HEK293 (cell line): ENCODE data around the gene ANKRD40CL.

Experiments
- CTCF ChIA-PET: fragments of 350-600 bp; formaldehyde crosslinking; extraction: SDS; loops from one replicate; lab custom pipeline; 2021; ENCODE audit warnings: antibody characterized with exemption; lab: Yijun Ruan, JAX
- POLR2A ChIA-PET: fragments of 300-600 bp; formaldehyde crosslinking; extraction: SDS; loops from one replicate; lab custom pipeline; 2020; ENCODE audit warnings: antibody characterized with exemption, inconsistent platforms; lab: Yijun Ruan, JAX
- H3K27ac ChIP-seq: fragments of 200-500 bp; sonication (Bioruptor generic); 2 replicates; pipeline ENCODE4 v1.5.1; 2014; ENCODE audit warnings: low read depth, low read length, control low read depth, inconsistent platforms; ENCODE audit errors: extremely low read depth
- H3K36me3 ChIP-seq, 2 experiments: fragments of 200-500 bp in 1 of 2; sonication (Bioruptor generic) in 1 of 2; 1 replicate in 1 of 2; 2 replicates in 1 of 2; pipeline ENCODE4 v1.5.1; 2014 to 2017; ENCODE audit warnings: inconsistent platforms in 2 of 2, low read length in 2 of 2; ENCODE audit not compliant: control insufficient read depth in 2 of 2, insufficient read depth in 1 of 2
- H3K4me1 ChIP-seq: fragments of 200-500 bp; sonication (Bioruptor generic); 2 replicates; pipeline ENCODE4 v1.5.1; 2014; ENCODE audit warnings: mild to moderate bottlenecking, low read length, inconsistent platforms; ENCODE audit not compliant: control insufficient read depth, insufficient read depth
- H3K4me3 ChIP-seq: 2 replicates; pipeline ENCODE4 v1.5.1; 2011; ENCODE audit warnings: low read depth, mild to moderate bottlenecking, control low read depth, low read length, moderate library complexity
- H3K9me3 ChIP-seq: fragments of 200-500 bp; sonication (Bioruptor generic); 2 replicates; pipeline ENCODE4 v1.5.1; 2014; ENCODE audit warnings: low read depth, low read length, inconsistent platforms; ENCODE audit not compliant: control insufficient read depth, insufficient read depth
- KLF7 ChIP-seq: fragments of 450-650 bp; formaldehyde crosslinking; IDR thresholded peaks from 2 replicates; pipeline ENCODE4 v1.5.1; 2016; ENCODE audit warnings: missing biosample characterization, missing genetic modification characterization, borderline replicate concordance
- SP2 ChIP-seq: fragments of 450-650 bp; formaldehyde crosslinking; IDR thresholded peaks from 2 replicates; pipeline ENCODE4 v1.5.1; 2016; ENCODE audit warnings: missing biosample characterization, missing genetic modification characterization
- YY2 ChIP-seq: fragments of 450-650 bp; formaldehyde crosslinking; IDR thresholded peaks from 2 replicates; pipeline ENCODE4 v1.5.1; 2016; ENCODE audit warnings: missing biosample characterization, missing genetic modification characterization
- ZBTB17 ChIP-seq: fragments of 450-650 bp; formaldehyde crosslinking; IDR thresholded peaks from 2 replicates; pipeline ENCODE4 v1.5.1; 2016; ENCODE audit warnings: missing biosample characterization, missing genetic modification characterization
- ZBTB20 ChIP-seq: fragments of 450-650 bp; formaldehyde crosslinking; IDR thresholded peaks from 2 replicates; pipeline ENCODE4 v1.5.1; 2016; ENCODE audit warnings: missing biosample characterization, missing genetic modification characterization
- ZBTB48 ChIP-seq: fragments of 450-650 bp; formaldehyde crosslinking; IDR thresholded peaks from 2 replicates; pipeline ENCODE4 v1.5.1; 2016; ENCODE audit warnings: missing biosample characterization, missing genetic modification characterization
- ZNF121 ChIP-seq: fragments of 450-650 bp; formaldehyde crosslinking; IDR thresholded peaks from 2 replicates; pipeline ENCODE4 v1.5.1; 2016; ENCODE audit warnings: missing biosample characterization, missing genetic modification characterization
- ZNF274 ChIP-seq, 2 experiments: fragments of 200-500 bp in 1 of 2; fragments of 450-650 bp in 1 of 2; sonication (Bioruptor generic) in 1 of 2; formaldehyde crosslinking in 1 of 2; IDR thresholded peaks; 2 replicates each; pipeline versions ENCODE4 v1.5.1 to v1.6.1; 2014 to 2016; ENCODE audit warnings: borderline replicate concordance in 1 of 2, inconsistent platforms in 1 of 2, low read length in 1 of 2, missing biosample characterization in 1 of 2, missing genetic modification characterization in 1 of 2
- ZNF366 ChIP-seq: fragments of 450-650 bp; formaldehyde crosslinking; conservative IDR thresholded peaks from 2 replicates; pipeline ENCODE4 v1.5.1; 2016; ENCODE audit warnings: missing biosample characterization, missing genetic modification characterization
- ZNF391 ChIP-seq: fragments of 450-650 bp; formaldehyde crosslinking; IDR thresholded peaks from 2 replicates; pipeline ENCODE4 v1.5.1; 2016; ENCODE audit warnings: low read depth, missing biosample characterization, missing genetic modification characterization, borderline replicate concordance
- ZNF658 ChIP-seq: fragments of 450-650 bp; formaldehyde crosslinking; IDR thresholded peaks from 2 replicates; pipeline ENCODE4; 2016; ENCODE audit warnings: missing biosample characterization, missing genetic modification characterization
- ZNF76 ChIP-seq: fragments of 450-650 bp; formaldehyde crosslinking; IDR thresholded peaks from 2 replicates; pipeline ENCODE4; 2016; ENCODE audit warnings: low read depth, missing biosample characterization, missing genetic modification characterization, borderline replicate concordance
- TF ChIP-seq, protein P1 (sequence below): fragments of 450-650 bp; formaldehyde crosslinking; IDR thresholded peaks from 2 replicates; pipeline ENCODE4 v1.5.1; 2017; ENCODE audit warnings: missing biosample characterization, missing genetic modification characterization
- TF ChIP-seq, protein P2 (sequence below): fragments of 450-650 bp; formaldehyde crosslinking; IDR thresholded peaks from 2 replicates; pipeline ENCODE4 v1.5.1; 2016; ENCODE audit warnings: missing biosample characterization, missing genetic modification characterization
- TF ChIP-seq, protein P3 (sequence below): fragments of 450-650 bp; formaldehyde crosslinking; optimal IDR thresholded peaks from 2 replicates; pipeline ENCODE3; 2016; ENCODE audit warnings: missing biosample characterization, mild to moderate bottlenecking, missing genetic modification characterization
- TF ChIP-seq, protein P4 (sequence below): fragments of 450-650 bp; formaldehyde crosslinking; IDR thresholded peaks from 2 replicates; pipeline ENCODE4 v1.5.1; 2016; ENCODE audit warnings: missing biosample characterization, missing genetic modification characterization

Gene ANKRD40CL

GRCh38 chr17:50815400-50815799 lies 48.1 kb upstream of the ANKRD40CL start:
- no peaks in the 10 kb centered on the region for H3K4me1 ChIP-seq
- ChIA-PET CTCF (interaction anchor here (0.9 to 4.8 kb wide), 5 partner anchors 8 to 32 kb away, joined by 3 to 35 read pairs (median 4); no protein-coding TSS in a partner anchor), POLR2A (no interaction called here)
- no peak overlapping the region for H3K27ac ChIP-seq
- H3K4me3 ChIP-seq = no peak overlapping the region
- no peaks in the 10 kb centered on the region for H3K9me3 ChIP-seq
- TF ChIP-seq ZNF658 (tag by site-specific recombination) = no peak
- TF ChIP-seq ZNF76 (tag by site-specific recombination) = no peak
- TF ChIP-seq ZNF391 (tag by site-specific recombination) = no peak
- TF ChIP-seq ZBTB20 (tag by site-specific recombination) = no peak
- TF ChIP-seq, protein P1, sequence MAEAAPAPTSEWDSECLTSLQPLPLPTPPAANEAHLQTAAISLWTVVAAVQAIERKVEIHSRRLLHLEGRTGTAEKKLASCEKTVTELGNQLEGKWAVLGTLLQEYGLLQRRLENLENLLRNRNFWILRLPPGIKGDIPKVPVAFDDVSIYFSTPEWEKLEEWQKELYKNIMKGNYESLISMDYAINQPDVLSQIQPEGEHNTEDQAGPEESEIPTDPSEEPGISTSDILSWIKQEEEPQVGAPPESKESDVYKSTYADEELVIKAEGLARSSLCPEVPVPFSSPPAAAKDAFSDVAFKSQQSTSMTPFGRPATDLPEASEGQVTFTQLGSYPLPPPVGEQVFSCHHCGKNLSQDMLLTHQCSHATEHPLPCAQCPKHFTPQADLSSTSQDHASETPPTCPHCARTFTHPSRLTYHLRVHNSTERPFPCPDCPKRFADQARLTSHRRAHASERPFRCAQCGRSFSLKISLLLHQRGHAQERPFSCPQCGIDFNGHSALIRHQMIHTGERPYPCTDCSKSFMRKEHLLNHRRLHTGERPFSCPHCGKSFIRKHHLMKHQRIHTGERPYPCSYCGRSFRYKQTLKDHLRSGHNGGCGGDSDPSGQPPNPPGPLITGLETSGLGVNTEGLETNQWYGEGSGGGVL (tag by site-specific recombination) = no peak
- TF ChIP-seq, protein P2, sequence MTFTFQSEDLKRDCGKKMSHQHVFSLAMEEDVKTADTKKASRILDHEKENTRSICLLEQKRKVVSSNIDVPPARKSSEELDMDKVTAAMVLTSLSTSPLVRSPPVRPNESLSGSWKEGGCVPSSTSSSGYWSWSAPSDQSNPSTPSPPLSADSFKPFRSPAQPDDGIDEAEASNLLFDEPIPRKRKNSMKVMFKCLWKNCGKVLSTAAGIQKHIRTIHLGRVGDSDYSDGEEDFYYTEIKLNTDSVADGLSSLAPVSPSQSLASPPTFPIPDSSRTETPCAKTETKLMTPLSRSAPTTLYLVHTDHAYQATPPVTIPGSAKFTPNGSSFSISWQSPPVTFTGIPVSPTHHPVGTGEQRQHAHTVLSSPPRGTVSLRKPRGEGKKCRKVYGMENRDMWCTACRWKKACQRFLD (tag by site-specific recombination) = no peak
- no peak for TF ChIP-seq ZBTB48
- no peak for TF ChIP-seq ZNF121 (tag by site-specific recombination)
- TF ChIP-seq, protein P3, sequence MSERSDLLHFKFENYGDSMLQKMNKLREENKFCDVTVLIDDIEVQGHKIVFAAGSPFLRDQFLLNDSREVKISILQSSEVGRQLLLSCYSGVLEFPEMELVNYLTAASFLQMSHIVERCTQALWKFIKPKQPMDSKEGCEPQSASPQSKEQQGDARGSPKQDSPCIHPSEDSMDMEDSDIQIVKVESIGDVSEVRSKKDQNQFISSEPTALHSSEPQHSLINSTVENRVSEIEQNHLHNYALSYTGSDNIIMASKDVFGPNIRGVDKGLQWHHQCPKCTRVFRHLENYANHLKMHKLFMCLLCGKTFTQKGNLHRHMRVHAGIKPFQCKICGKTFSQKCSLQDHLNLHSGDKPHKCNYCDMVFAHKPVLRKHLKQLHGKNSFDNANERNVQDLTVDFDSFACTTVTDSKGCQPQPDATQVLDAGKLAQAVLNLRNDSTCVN (tag by site-specific recombination) = no peak
- no peak for TF ChIP-seq YY2 (tag by site-specific recombination)
- no peak for TF ChIP-seq SP2
- TF ChIP-seq ZNF274 (IDR thresholded peaks at IDR 0.05; ENCODE audit: low read length) = no peak
- TF ChIP-seq ZNF274 (tag by site-specific recombination; IDR thresholded peaks at IDR 0.05; ENCODE audit: borderline replicate concordance) = no peak
- TF ChIP-seq KLF7 (tag by site-specific recombination) = no peak
- H3K36me3 ChIP-seq = no peaks in the 10 kb centered on the region

DNA sequence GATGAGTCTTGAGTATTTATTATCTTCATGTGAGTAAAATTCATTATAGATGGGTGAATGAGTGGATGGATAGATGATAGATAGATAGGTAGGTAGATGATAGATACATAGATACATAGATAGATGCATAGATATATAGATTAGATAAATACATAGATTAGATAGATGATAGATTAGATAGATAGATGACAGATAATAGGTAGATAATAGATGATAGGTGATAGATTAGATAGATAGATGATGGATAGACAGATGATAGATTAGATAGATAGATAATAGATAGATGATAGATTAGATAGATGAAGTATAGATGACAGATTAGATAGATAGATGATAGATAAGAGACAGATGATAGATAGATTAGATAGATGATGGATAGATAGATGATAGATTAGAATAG lies 46.3 kb upstream of the ANKRD40CL start:
- ChIA-PET CTCF (interaction anchor here (2.0 to 2.2 kb wide), 2 partner anchors 30 to 38 kb away, joined by 5 to 7 read pairs; no protein-coding TSS in a partner anchor), POLR2A (interaction anchor here (0.5 kb wide), 1 partner anchor 252 kb away, joined by 4 read pairs; no protein-coding TSS in a partner anchor)
- Histone ChIP-seq H3K4me3 (no peak overlapping the region), H3K9me3 (no peaks in the 10 kb centered on the region), H3K27ac (no peak overlapping the region), H3K36me3 (no peaks in the 10 kb centered on the region), H3K4me1 (no peaks in the 10 kb centered on the region)
- TF ChIP-seq, protein P4, sequence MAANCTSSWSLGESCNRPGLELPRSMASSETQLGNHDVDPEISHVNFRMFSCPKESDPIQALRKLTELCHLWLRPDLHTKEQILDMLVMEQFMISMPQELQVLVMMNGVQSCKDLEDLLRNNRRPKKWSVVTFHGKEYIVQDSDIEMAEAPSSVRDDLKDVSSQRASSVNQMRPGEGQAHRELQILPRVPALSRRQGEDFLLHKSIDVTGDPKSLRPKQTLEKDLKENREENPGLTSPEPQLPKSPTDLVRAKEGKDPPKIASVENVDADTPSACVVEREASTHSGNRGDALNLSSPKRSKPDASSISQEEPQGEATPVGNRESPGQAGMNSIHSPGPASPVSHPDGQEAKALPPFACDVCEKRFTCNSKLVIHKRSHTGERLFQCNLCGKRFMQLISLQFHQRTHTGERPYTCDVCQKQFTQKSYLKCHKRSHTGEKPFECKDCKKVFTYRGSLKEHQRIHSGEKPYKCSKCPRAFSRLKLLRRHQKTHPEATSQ = no peak
- peak; percentile 86 for TF ChIP-seq ZBTB17 (tag by site-specific recombination)
- peak; percentile 72 for TF ChIP-seq ZNF366 (tag by site-specific recombination)
